ENCODE data around the gene TMEM217.
"Not testable (repeated sequence)": the region's sequence is repeated elsewhere in the genome, so short reads cannot be mapped to it uniquely, and the experiment has no call there.

The TMEM217 gene

GRCh38 chr6:37190159-37190535 lies 67.8 kb downstream of the TMEM217 start:
- Mint-ChIP-seq H3K9me3 (peaks cover 13% of the 10 kb centered on the region), H3K4me3 (no peak overlapping the region), H3K36me3 (ENCODE audit: low read depth) (no peaks in the 10 kb centered on the region), H3K4me1 (peaks cover 5% of the 10 kb centered on the region), H3K27me3 (ENCODE audit: low read depth) (no peaks in the 10 kb centered on the region), H3K27ac (no peak overlapping the region)
- TF ChIP-seq CTCF (IDR thresholded peaks at IDR 0.05; ENCODE audit: unreplicated experiment in 3 of 3) = no peak

- no peak for TF ChIP-seq CTCF (IDR thresholded peaks at IDR 0.05; ENCODE audit: unreplicated experiment in 3 of 3)
- Mint-ChIP-seq H3K4me1 (peaks cover 5% of the 10 kb centered on the region), H3K27me3 (ENCODE audit: low read depth) (no peaks in the 10 kb centered on the region)
Observed at GRCh38 chr6:37188962-37189510, 68.9 kb downstream of the TMEM217 start.

GRCh38 chr6:37187321-37188022 lies 70.5 kb downstream of the TMEM217 start:
- no peaks in the 10 kb centered on the region for H3K27me3 Mint-ChIP-seq (ENCODE audit: low read depth)
- no peak for TF ChIP-seq CTCF (IDR thresholded peaks at IDR 0.05; ENCODE audit: unreplicated experiment in 3 of 3)
- no peaks in the 10 kb centered on the region for H3K36me3 Mint-ChIP-seq (ENCODE audit: low read depth)
- H3K4me1 Mint-ChIP-seq = no peaks in the 10 kb centered on the region
- H3K9me3 Mint-ChIP-seq = peaks cover 10% of the 10 kb centered on the region
- H3K27ac Mint-ChIP-seq = no peak overlapping the region
- H3K4me3 Mint-ChIP-seq = no peak overlapping the region

More at GRCh38 chr6:37188962-37189510, 68.9 kb downstream of the TMEM217 start:
- no peaks in the 10 kb centered on the region for H3K36me3 Mint-ChIP-seq (ENCODE audit: low read depth)
- H3K27ac Mint-ChIP-seq = no peak overlapping the region
- H3K9me3 Mint-ChIP-seq = peaks cover 10% of the 10 kb centered on the region
- H3K4me3 Mint-ChIP-seq = no peak overlapping the region

GRCh38 chr6:37185949-37186720 lies 71.8 kb downstream of the TMEM217 start:
- not testable (repeated sequence) for H3K27ac Mint-ChIP-seq; H3K4me3 Mint-ChIP-seq; H3K36me3 Mint-ChIP-seq (ENCODE audit: low read depth); H3K4me1 Mint-ChIP-seq; H3K27me3 Mint-ChIP-seq (ENCODE audit: low read depth); H3K9me3 Mint-ChIP-seq

GRCh38 chr6:37182736-37183590 lies 75.0 kb downstream of the TMEM217 start:
- TF ChIP-seq CTCF (IDR thresholded peaks at IDR 0.05; ENCODE audit: unreplicated experiment in 3 of 3) = no peak
- no peaks in the 10 kb centered on the region for H3K36me3 Mint-ChIP-seq (ENCODE audit: low read depth)
- H3K27me3 Mint-ChIP-seq (ENCODE audit: low read depth) = no peaks in the 10 kb centered on the region
- no peak overlapping the region for H3K27ac Mint-ChIP-seq
- H3K4me3 Mint-ChIP-seq = no peak overlapping the region
- H3K9me3 Mint-ChIP-seq = peaks cover 10% of the 10 kb centered on the region
- no peaks in the 10 kb centered on the region for H3K4me1 Mint-ChIP-seq

GRCh38 chr6:37180610-37181009 lies 77.3 kb downstream of the TMEM217 start:
- H3K36me3 Mint-ChIP-seq (ENCODE audit: low read depth); H3K27me3 Mint-ChIP-seq (ENCODE audit: low read depth); H3K9me3 Mint-ChIP-seq; H3K4me3 Mint-ChIP-seq; H3K27ac Mint-ChIP-seq; H3K4me1 Mint-ChIP-seq: not testable (repeated sequence)
